Hematopoietic multipotent progenitor cell treated with erythropoietin and hydrocortisone succinate and interleukin-3 and kit ligand, for 6 days (in vitro differentiated cells): ENCODE measurements around the gene CDHR2.

Source experiments
- DNase-seq: peaks from one replicate; pipeline ENCODE4 v3.0.0-alpha.2; 2015

CDHR2 gene, protein sequence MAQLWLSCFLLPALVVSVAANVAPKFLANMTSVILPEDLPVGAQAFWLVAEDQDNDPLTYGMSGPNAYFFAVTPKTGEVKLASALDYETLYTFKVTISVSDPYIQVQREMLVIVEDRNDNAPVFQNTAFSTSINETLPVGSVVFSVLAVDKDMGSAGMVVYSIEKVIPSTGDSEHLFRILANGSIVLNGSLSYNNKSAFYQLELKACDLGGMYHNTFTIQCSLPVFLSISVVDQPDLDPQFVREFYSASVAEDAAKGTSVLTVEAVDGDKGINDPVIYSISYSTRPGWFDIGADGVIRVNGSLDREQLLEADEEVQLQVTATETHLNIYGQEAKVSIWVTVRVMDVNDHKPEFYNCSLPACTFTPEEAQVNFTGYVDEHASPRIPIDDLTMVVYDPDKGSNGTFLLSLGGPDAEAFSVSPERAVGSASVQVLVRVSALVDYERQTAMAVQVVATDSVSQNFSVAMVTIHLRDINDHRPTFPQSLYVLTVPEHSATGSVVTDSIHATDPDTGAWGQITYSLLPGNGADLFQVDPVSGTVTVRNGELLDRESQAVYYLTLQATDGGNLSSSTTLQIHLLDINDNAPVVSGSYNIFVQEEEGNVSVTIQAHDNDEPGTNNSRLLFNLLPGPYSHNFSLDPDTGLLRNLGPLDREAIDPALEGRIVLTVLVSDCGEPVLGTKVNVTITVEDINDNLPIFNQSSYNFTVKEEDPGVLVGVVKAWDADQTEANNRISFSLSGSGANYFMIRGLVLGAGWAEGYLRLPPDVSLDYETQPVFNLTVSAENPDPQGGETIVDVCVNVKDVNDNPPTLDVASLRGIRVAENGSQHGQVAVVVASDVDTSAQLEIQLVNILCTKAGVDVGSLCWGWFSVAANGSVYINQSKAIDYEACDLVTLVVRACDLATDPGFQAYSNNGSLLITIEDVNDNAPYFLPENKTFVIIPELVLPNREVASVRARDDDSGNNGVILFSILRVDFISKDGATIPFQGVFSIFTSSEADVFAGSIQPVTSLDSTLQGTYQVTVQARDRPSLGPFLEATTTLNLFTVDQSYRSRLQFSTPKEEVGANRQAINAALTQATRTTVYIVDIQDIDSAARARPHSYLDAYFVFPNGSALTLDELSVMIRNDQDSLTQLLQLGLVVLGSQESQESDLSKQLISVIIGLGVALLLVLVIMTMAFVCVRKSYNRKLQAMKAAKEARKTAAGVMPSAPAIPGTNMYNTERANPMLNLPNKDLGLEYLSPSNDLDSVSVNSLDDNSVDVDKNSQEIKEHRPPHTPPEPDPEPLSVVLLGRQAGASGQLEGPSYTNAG (N-terminal part only)

GRCh38 chr5:176548967-176549444 lies at the start of gene CDHR2:
Gene CDHR2, plus strand, starts transcription at chr5:176549342. Its CDS starts 16,011 bp downstream, at chr5:176565353.
- no peak for DNase-seq

GRCh38 chr5:176500511-176500910 lies 48.6 kb upstream of the CDHR2 start:
- DNase-seq, result no peak

- no peak for DNase-seq
Measured at GRCh38 chr5:176501333-176501732, 47.8 kb upstream of the CDHR2 start.

- no peak for DNase-seq
Measured at GRCh38 chr5:176503496-176503895, 45.6 kb upstream of the CDHR2 start.

- DNase-seq, result no peak
Measured at GRCh38 chr5:176507911-176508310, 41.2 kb upstream of the CDHR2 start.

GRCh38 chr5:176508603-176509002 lies 40.5 kb upstream of the CDHR2 start:
- no peak for DNase-seq

DNA sequence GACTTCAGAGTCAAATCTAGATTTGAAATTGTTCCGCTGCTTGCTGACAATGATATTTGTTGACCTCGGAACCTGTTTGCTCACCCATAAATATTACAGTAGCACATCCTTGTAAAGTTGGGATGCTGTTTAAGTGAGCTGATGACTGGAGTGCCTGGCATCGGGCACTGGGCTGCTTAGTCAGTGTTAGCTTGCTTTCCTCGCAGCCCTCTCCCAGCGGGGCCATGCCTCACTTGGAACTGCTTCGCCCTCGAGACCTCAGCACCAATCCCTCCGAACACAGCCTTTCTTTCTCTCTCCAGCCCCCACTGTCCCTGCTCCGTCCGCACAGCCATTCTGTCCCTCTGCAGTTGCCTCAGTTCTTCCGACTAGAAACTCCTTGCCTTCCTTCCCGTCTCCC lies 35.4 kb upstream of the CDHR2 start:
- DNase-seq, result no peak

GRCh38 chr5:176514244-176514950 lies 34.7 kb upstream of the CDHR2 start:
- DNase-seq, result no peak

GRCh38 chr5:176515396-176515795 lies 33.7 kb upstream of the CDHR2 start:
- no peak for DNase-seq

DNA sequence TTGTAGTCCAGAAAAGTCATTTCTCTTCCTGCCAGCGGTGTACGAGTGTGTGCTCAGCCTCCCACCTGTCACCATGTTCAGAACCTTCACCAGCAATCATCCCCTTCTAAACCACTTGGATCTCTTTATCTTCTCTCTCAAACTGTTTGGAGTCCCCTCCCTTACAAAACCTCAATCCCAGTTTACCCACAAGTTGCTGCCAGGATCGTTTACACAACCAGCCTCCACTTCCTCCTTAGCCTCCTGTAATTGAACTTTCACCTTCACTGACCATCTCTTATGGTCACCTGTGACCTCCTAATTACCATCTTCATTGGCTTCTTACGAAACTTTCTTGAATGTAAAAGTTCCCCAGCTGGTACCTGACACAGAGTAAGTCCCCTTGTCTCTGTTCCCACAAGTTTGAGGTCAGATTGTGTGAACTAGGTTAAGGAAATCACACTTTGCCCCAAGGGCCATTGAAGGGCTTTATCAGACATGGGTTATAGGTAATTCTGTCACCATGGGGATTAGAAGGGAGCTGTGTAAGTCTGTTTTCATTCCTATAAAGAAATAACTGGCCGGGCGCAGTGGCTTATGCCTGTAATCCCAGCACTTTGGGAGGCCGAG lies 32.0 kb upstream of the CDHR2 start:
- DNase-seq, result no peak

DNA sequence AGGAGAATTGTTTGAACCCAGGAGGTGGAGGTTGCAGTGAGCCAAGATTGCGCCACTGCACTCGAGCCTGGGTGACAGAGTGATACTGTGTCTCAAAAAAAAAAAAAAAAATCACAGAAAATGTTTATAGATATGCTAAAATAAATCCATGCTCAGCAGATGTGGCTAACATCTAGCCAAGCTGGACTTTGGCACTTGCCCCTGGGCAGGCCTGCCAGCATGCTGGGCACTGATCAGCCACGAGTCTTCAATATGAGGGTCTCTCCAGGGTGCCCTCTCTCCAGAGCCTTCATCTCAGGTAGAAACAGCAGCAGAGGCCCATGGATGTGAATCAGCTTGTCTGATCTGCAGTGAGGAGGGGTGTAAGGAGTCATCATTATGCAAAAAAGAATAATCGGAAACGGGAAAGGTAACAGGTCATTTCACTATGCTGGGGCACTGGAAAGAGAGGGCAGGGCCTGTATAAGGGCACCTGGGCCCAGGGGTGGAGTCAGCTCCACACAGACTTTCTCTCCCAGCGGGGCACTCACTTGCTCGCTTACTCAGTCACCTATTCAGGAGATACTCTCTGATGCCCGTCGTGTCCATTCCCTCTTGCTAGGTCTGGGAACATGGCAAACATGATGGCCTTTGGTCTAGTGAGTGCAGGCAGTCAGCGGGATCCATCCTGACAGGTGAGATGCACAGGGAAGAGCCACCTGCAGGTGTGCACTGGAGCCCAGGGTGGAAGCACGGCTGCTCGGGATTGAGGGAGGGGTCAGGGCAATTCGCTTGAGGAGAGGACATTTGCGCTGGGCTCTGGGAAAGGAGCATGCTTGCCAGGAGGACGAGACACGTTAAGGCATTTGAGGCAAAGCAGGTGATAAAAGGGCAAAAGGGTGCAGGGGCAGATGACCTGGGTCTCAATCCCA lies 29.1 kb upstream of the CDHR2 start:
- DNase-seq, result no peak

DNA sequence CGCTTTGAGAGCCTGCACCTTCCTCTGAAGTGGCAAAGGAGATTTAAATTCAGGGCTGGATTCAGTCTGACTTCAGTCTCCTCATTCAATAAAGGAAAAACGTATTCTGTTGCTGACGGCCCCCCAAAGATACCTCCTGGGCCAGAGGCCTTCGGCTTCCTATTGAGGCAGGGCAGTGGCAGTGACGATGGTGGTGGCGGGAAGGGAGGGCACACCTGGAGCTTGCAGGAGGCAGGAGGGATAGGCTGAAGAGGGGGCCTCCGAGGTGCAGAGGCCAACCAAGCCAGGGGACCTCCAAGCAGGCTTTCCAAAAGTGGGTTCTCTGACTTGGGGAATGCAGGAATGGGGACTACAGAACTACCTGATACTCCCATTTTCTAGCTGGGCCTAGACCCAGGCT lies 27.9 kb upstream of the CDHR2 start:
- no peak for DNase-seq

GRCh38 chr5:176521699-176522263 lies 27.4 kb upstream of the CDHR2 start:
- DNase-seq, result no peak

GRCh38 chr5:176524138-176524537 lies 25.0 kb upstream of the CDHR2 start:
- no peak for DNase-seq

GRCh38 chr5:176524987-176525386 lies 24.2 kb upstream of the CDHR2 start:
- no peak for DNase-seq

GRCh38 chr5:176525677-176526076 lies 23.5 kb upstream of the CDHR2 start:
- no peak for DNase-seq

DNA sequence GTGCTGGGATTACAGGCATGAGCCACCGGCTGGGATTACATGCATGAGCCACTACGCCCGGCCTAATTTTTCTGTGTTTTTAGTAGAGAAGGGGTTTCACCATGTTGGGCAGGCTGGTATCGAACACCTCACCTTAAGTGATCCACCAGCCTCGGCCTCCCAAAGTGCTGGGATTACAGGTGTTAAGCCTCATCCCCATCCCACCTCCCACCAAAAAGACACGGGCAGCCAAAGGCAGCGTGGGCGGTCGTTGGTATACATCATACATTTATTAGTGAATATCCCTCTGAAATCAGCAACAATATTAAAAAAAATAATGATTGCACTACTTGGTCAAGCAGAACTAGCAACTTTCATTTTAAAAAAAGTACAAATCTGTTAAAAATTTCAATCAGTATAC lies 22.7 kb upstream of the CDHR2 start:
- no peak for DNase-seq

- no peak for DNase-seq
Measured at GRCh38 chr5:176527246-176528222, 21.6 kb upstream of the CDHR2 start.

- no peak for DNase-seq
Measured at GRCh38 chr5:176528301-176528700, 20.8 kb upstream of the CDHR2 start.
